ENCODE results near the gene RNPEPL1.

GRCh38 chr2:240589850-240590525 is 21.7 kb downstream of the RNPEPL1 start:
- TF ChIP-seq POLR2AphosphoS5 (IDR thresholded peaks at IDR 0.05) (no peak), CTCF (IDR thresholded peaks at IDR 0.05) (no peak), POLR2A (IDR thresholded peaks at IDR 0.05) (no peak)

Measured in sigmoid colon (tissue), 4 donors.